Uterus (tissue), 2 donors: ENCODE results near the gene SS18.

ENCODE experiments used
- CTCF ChIP-seq, 4 experiments: fragments of 200-600 bp in 2 of 4; fragments of 450-650 bp in 2 of 4; sonication (generic) in 2 of 4; IDR thresholded peaks; one replicate each; pipeline ENCODE4 v1.5.1; 2016 to 2019; ENCODE audit warnings: antibody characterized with exemption in 4 of 4, mild to moderate bottlenecking in 2 of 4, moderate library complexity in 1 of 4
- POLR2A ChIP-seq, 2 donors: fragments of 450-650 bp; IDR thresholded peaks; one replicate each; pipeline ENCODE4 v1.6.1; 2016; ENCODE audit warnings: antibody characterized with exemption in 2 of 2, mild to moderate bottlenecking in 1 of 2, moderate library complexity in 1 of 2

DNA sequence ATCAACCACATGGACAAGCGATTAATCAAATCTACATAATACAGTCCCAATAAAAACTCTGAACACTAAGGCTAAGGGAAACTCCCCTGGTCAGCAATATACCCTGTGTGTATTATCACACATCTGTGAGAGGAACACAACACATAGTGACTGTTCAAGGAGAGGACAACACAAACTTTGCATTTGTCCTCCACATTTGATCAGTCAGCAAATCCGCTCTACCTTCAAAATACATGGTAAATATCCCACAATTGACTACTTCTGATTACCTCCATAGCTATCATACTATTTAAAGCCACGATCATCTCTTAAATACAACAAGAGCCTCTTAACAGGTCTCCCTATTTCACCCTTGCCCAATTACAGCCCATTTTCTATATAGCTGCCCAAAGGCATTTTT lies 45.6 kb downstream of the SS18 start:
- TF ChIP-seq CTCF (IDR thresholded peaks at IDR 0.05) (no peak), POLR2A (IDR thresholded peaks at IDR 0.05) (no peak)
